Measurements from ENCODE around the gene SPATA20. TPM values are rescaled to one million over a fixed set of nuclear protein-coding genes. Genes with fewer than 3 reads are reported as not detected.
A peak's percentile ranks its signal among the peaks of the same experiment; 100 is the strongest.

The SPATA20 gene
- total RNA-seq, 1 experiment from 2014 or later: 11.1 TPM

GRCh38 chr17:50573866-50574611 lies 27.1 kb downstream of the SPATA20 start:
- BruUV-seq (replicated peaks): no TSS peak
- intact Hi-C loops (cut with micrococcal nuclease; ENCODE audit: unreplicated experiment): no loop called here
- no peak for TF ChIP-seq CTCF (conservative IDR thresholded peaks at IDR 0.05; ENCODE audit: low read depth, low read length)
- TF ChIP-seq EZH2 (IDR thresholded peaks at IDR 0.05; ENCODE audit: borderline replicate concordance, low read depth, low read length, poor library complexity, severe bottlenecking): no peak
- Histone ChIP-seq H3K27ac (ENCODE audit: low read depth, low read length, poor library complexity, severe bottlenecking) (peak overlapping the region; percentile 44), H3K9me3 (ENCODE audit: low read depth, low read length, poor library complexity, severe bottlenecking) (no peaks in the 10 kb centered on the region), H3K4me1 (ENCODE audit: insufficient read depth, low read length, poor library complexity, severe bottlenecking) (peaks cover 7% of the 10 kb centered on the region), H3K27me3 (replicated peaks; ENCODE audit: insufficient read depth, low read depth, low read length, poor library complexity) (no peaks in the 10 kb centered on the region), H3K4me3 (ENCODE audit: low read depth, low read length, poor library complexity, severe bottlenecking) (no peak overlapping the region), H3K36me3 (ENCODE audit: insufficient read depth, low read length, poor library complexity, severe bottlenecking) (no peaks in the 10 kb centered on the region)
- CTCF ChIA-PET: interaction anchor here (0.5 kb wide), 1 partner anchor 9 kb away, joined by 11 read pairs; no protein-coding TSS in a partner anchor
- POLR2A ChIA-PET (ENCODE audit: low non-redundant PET): no interaction called here
- no peak for DNase-seq (ENCODE audit: low spot score)

GRCh38 chr17:50575581-50576210 lies 28.7 kb downstream of the SPATA20 start:
- no peak overlapping the region for H3K27ac ChIP-seq (ENCODE audit: low read depth, low read length, poor library complexity, severe bottlenecking)
- H3K4me3 ChIP-seq (ENCODE audit: low read depth, low read length, poor library complexity, severe bottlenecking): no peak overlapping the region
- H3K36me3 ChIP-seq (ENCODE audit: insufficient read depth, low read length, poor library complexity, severe bottlenecking): no peaks in the 10 kb centered on the region
- no peaks in the 10 kb centered on the region for H3K27me3 ChIP-seq (replicated peaks; ENCODE audit: insufficient read depth, low read depth, low read length, poor library complexity)
- TF ChIP-seq CTCF (conservative IDR thresholded peaks at IDR 0.05; ENCODE audit: low read depth, low read length): no peak
- TF ChIP-seq EZH2 (IDR thresholded peaks at IDR 0.05; ENCODE audit: borderline replicate concordance, low read depth, low read length, poor library complexity, severe bottlenecking): no peak
- POLR2A ChIA-PET (ENCODE audit: low non-redundant PET): no interaction called here
- DNase-seq (ENCODE audit: low spot score): no peak
- CTCF ChIA-PET: no interaction called here
- peaks cover 7% of the 10 kb centered on the region for H3K4me1 ChIP-seq (ENCODE audit: insufficient read depth, low read length, poor library complexity, severe bottlenecking)
- intact Hi-C loops (cut with micrococcal nuclease; ENCODE audit: unreplicated experiment): no loop called here
- H3K9me3 ChIP-seq (ENCODE audit: low read depth, low read length, poor library complexity, severe bottlenecking): no peaks in the 10 kb centered on the region
- BruUV-seq (replicated peaks): no TSS peak

GRCh38 chr17:50576864-50577263 lies 29.9 kb downstream of the SPATA20 start:
- Histone ChIP-seq H3K4me3 (ENCODE audit: low read depth, low read length, poor library complexity, severe bottlenecking) (no peak overlapping the region), H3K27me3 (replicated peaks; ENCODE audit: insufficient read depth, low read depth, low read length, poor library complexity) (no peaks in the 10 kb centered on the region), H3K27ac (ENCODE audit: low read depth, low read length, poor library complexity, severe bottlenecking) (no peak overlapping the region), H3K4me1 (ENCODE audit: insufficient read depth, low read length, poor library complexity, severe bottlenecking) (peaks cover 7% of the 10 kb centered on the region), H3K9me3 (ENCODE audit: low read depth, low read length, poor library complexity, severe bottlenecking) (no peaks in the 10 kb centered on the region), H3K36me3 (ENCODE audit: insufficient read depth, low read length, poor library complexity, severe bottlenecking) (no peaks in the 10 kb centered on the region)
- no TSS peak for BruUV-seq (replicated peaks)
- intact Hi-C loops (cut with micrococcal nuclease; ENCODE audit: unreplicated experiment): no loop called here
- POLR2A ChIA-PET (ENCODE audit: low non-redundant PET): no interaction called here
- no peak for DNase-seq (ENCODE audit: low spot score)
- CTCF ChIA-PET: no interaction called here
- TF ChIP-seq EZH2 (IDR thresholded peaks at IDR 0.05; ENCODE audit: borderline replicate concordance, low read depth, low read length, poor library complexity, severe bottlenecking) (no peak), CTCF (conservative IDR thresholded peaks at IDR 0.05; ENCODE audit: low read depth, low read length) (no peak)

Measured in A673 (cell line).